ENCODE measurements around the gene PACS1.

GRCh38 chr11:66064571-66064970 lies 5.5 kb upstream of the PACS1 start:
- TF ChIP-seq FOXM1 (IDR thresholded peaks at IDR 0.05; ENCODE audit: borderline replicate concordance) (no peak), BHLHE40 (IDR thresholded peaks at IDR 0.05; ENCODE audit: borderline replicate concordance) (no peak), LEF1 (IDR thresholded peaks at IDR 0.05; ENCODE audit: borderline replicate concordance) (no peak), TARDBP (IDR thresholded peaks at IDR 0.05) (no peak), SUZ12 (IDR thresholded peaks at IDR 0.05) (no peak), CTBP1 (IDR thresholded peaks at IDR 0.05; ENCODE audit: borderline replicate concordance) (no peak), HDGF (IDR thresholded peaks at IDR 0.05; ENCODE audit: borderline replicate concordance) (no peak), FOXA1 (IDR thresholded peaks at IDR 0.05) (no peak)

Data from HEK293T (cell line).